Measurements from ENCODE around the gene DPP8. TPM values are rescaled to one million over a fixed set of nuclear protein-coding genes. Genes with fewer than 3 reads are reported as not detected.
"Not testable (repeated sequence)": the region's sequence is repeated elsewhere in the genome, so short reads cannot be mapped to it uniquely, and the experiment has no call there.

DPP8 gene
- 10 to 100 TPM; 29.5 to 29.8 TPM for total RNA-seq

DNA sequence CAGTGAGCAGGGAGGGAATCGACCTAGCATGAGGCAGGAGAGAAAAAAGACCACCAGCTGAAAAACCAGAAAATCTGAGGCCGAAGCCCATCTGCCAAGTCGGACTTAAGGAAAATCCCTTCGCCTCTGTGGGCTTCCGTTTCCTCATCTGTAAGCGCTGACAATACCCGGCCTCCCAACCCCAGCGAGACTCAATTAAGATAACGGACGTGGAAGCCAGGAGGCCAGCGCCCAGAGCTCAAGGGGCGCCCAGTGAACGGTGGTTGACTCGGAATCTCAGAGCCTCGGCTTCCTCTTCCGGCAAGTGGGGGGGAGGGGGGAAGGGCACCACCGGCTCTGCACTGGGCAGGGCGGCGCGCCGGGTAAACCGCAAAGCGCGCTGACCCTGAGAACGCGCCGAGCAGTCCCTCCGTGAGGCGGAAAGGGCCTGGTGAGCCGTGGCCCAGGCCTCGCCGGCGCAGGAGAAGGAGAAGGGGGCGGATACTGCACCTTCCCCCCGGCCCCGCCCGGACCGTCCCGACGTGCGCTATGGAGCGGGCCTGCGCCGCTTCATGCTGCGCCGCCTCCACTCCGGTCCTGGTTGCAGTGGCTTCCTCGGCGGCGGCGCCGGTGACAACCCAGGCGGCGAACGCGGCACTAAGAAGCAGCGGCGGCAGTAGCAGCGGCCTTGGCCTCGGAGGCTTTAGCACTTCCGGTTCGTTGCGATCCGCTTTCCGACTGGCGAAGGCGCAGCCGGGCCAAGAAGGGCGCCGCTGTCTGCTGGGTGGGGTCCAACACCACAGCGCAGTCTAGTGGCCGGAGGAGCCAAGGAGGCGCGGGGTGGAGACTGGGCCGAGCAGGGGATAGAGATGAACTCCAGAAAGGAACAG lies at the start of gene DPP8:
TSS of gene DPP8 (minus strand) at position 693 of the 869 bp plus-strand sequence. CDS start 5,136 bp downstream, outside the sequence.
- CTCF ChIA-PET = interaction anchor here (0.6 to 1.1 kb wide), 9 partner anchors 10 to 1445 kb away, joined by 3 to 5 read pairs (median 3); partner anchors contain the start of genes HACD3 and INTS14
- POLR2A ChIA-PET = interaction anchor here (0.6 to 1.0 kb wide), 16 partner anchors 8 to 1804 kb away, joined by 3 to 9 read pairs (median 4); partner anchors contain the start of genes PDCD7 and PPIB

DNA sequence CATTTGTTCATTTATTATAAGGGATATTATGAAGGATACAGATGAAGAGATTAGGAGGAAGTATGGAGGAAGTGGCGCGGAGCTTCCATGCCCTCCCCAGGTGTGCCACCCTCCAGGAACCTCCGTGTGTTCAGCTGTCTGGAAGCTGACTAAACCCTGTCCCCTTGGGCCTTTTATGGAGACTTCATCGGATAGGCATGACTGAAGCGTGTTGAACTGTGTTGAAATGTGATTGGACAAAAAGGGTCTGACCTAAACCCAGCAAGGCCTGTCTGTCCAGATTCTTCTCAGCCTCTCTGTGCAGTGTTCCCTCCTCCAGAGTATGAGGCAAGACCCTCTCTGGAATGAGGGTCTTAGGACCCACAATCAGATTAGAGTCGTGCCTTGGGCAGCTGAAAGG lies 44.4 kb upstream of the DPP8 start:
- ChIA-PET POLR2A (no interaction called here), CTCF (no interaction called here)

DNA sequence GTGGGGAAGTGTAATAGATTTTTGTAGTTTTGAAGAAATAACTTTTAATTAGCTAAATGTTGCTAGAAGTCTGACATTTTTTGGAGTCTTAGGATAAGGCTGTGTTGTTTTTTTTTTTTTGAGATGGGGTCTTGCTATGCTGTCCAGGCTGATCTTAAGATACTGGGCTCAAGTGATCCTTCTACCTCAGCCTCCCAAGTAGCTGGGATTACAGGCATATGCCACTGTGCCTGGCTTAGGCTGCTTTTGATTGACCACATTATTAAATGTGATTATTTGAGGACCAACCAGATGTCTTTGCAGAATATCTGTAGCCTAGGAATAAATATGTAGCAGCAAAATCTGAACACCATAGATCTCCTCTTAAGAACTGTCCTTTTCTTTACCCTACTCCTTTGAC lies 42.5 kb upstream of the DPP8 start:
- POLR2A ChIA-PET = no interaction called here

DNA sequence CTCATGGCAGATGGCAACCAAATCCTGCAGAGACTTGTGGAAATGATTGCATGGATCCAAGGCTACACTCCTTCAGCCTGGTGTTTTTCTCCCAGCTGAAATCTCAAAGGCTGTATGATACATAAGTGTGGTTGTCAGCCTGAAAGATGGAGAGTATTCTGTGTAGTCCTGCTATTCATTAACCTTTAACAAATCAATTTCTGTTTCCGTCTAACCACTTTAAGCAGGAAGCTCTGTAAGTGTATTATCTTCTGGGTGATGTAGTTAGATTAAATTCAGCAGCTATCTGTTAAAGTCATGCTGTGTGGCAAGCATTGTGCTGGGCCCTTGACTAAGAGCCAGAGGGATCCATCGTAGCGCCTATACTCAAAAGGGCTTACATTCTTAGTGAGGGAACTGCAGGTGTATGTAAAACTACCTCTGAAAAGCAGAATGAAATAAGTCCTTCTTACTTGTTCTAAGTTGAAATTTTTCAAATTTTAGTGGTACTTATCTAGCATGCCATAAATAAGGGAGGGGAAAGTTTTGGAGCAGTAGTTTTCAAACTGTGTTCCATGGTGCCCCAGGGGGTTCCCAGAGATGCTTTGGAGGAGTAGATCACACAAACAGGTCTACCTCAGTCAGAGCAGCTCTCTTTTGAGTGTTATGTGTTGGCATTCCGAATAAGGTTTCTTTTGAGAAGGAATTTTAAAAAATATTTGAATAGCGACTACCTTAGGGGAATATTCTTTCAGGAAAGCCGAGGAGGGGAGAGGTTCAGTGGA lies 41.7 kb upstream of the DPP8 start:
- ChIA-PET CTCF (interaction anchor here (0.5 to 1.2 kb wide), 2 partner anchors 189 to 366 kb away, joined by 3 to 5 read pairs; no protein-coding TSS in a partner anchor), POLR2A (no interaction called here)

More for the DNA sequence above, 42.5 kb upstream of the DPP8 start:
- CTCF ChIA-PET = interaction anchor here (1.2 kb wide), 1 partner anchor 365 kb away, joined by 5 read pairs; no protein-coding TSS in a partner anchor

DNA sequence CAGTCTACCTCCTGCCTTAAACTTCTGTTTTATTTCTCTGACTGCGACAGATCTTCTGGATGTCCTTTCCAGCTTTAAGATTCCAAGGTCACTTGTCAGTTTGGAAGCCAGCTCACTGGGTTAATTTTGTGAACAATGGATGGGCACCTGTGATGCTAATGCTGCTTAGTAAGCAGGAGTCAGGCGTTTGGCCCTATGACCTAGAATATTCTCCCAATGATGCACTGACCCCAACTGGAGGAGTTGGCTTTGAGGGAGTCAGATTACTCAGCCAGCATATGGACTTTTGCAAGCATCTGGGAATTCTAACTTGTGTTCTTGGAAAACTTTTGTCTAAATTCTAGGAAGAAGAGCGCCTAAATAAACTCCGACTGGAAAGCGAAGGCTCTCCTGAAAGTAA lies 40.8 kb upstream of the DPP8 start:
- CTCF ChIA-PET = no interaction called here
- POLR2A ChIA-PET = no interaction called here

DNA sequence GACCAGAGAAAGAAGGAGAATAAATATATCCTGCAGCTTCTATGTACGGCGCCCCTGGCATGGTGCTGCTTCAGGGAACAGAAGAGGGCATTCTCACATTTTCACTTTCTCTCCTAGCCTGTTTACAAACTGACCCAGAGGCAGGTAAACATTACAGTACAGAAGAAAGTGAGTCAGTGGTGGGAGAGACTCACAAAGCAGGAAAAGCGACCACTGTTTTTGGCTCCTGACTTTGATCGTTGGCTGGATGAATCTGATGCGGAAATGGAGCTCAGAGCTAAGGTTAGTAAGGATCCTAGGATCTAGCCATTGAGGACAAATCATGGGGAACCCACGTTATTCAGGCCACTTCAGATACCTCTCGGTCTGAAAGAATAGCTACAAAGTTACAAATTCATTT lies 39.1 kb upstream of the DPP8 start:
- POLR2A ChIA-PET = no interaction called here
- CTCF ChIA-PET = no interaction called here

DNA sequence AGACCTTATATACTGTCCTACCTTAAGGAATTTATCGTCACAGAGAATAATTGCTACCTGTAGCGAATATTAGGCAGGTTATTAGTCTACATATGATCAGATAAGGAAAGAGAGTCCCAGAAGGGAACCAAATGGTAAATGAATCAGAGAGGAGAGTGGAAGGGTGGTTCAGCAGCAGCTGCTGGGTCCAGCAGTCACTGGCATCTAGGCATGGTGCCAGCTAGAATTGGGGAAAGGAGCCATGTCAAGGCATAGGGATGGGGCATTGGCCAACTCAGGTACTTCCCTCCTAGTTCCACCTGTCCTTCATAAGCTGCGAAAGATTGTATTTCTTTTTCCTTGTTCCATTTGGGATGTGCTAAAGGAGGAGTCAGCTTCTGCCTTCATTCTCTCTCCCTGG lies 36.2 kb upstream of the DPP8 start:
- CTCF ChIA-PET = no interaction called here
- POLR2A ChIA-PET = no interaction called here

DNA sequence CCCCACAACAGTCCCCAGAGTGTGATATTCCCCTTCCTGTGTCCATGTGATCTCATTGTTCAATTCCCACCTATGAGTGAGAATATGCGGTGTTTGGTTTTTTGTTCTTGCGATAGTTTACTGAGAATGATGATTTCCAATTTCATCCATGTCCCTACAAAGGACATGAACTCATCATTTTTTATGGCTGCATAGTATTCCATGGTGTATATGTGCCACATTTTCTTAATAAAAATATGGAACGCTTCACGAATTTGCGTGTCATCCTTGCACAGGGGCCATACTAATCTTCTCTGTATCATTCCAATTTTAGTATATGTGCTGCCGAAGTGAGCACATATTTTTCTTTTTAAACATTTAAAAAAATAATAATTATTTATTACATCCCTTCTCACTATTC lies 35.4 kb upstream of the DPP8 start:
- CTCF ChIA-PET, POLR2A ChIA-PET: not testable (repeated sequence)

DNA sequence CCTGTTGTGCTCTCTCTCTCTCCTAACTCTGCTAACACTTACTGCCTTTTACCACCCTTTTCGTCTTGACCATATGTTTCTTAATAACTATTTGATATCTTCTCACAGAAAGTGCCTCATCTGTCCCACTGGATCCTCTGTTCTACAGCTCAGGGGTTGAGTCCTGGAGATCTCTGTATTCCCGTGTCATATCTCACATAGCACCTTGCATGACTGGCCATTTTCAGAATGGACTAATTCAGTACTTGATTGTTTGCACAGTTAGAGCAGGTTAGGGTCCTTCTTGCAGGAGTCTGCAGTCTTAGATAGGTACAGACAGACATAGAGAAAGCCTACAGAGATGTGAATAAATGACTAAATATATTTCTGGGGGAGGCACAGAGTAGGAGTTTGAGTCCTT lies 33.7 kb upstream of the DPP8 start:
- ChIA-PET CTCF (no interaction called here), POLR2A (no interaction called here)

DNA sequence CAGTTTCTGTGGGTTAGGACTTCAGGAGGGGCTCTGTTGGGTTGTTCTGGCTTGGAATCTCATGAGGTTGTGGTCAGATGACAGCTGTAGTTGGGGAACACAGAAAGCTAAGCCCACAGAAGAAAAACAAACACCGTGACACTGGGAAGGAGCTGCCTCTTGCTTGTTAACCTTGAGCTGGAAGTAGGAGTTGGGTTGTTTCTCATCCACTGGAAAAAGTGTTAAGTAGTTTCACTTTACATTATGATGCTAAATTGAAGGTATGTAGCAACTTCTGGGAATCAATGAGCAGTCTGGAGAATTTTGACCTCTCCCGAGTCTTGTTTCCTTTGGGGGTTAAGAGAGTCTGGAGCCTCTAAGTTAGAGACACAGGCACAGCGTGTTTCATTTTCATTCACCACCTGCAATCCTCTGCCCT lies 33.2 kb upstream of the DPP8 start:
- POLR2A ChIA-PET = no interaction called here

DNA sequence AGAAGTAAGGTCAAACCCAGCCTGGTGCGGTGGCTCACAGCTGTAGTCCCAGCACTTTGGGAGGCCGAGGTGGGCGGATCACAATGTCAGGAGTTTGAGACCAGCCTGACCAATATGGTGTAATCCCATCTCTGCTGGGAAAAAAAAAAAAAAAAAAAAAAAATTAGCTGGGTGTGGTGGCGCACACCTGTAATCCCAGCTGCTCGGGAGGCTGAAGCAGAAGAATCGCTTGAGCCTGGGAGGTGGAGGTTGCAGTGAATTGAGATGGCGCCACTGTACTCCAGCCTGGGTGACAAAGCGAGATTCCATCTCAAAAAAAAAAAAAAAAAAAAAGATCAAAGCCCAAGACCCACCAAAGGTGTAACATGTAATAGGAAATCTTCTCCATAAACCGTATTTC lies 31.8 kb upstream of the DPP8 start:
- CTCF ChIA-PET = interaction anchor here (0.6 kb wide), 1 partner anchor 230 kb away, joined by 4 read pairs; no protein-coding TSS in a partner anchor
- POLR2A ChIA-PET = not testable (repeated sequence)

More for the DNA sequence above, 33.2 kb upstream of the DPP8 start:
- CTCF ChIA-PET = no interaction called here

DNA sequence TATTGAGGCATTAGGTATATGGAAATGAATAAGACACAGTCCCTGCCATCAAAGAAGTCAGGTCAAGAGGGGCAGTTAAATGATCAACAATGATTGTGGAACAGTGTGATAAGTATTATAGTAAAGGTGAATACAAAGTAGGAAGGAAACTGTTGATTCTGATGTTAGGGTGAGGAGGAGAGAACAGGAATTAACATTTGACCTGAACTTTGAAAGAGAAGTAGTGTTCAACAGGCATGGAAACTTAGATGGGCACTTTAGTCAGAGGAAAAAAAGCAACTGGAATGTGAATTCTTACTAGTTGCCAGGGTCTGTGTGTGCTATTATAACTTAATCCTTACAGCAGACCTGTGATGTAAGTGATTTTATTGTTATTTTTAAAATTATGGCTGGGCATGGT lies 30.4 kb upstream of the DPP8 start:
- CTCF ChIA-PET = no interaction called here
- POLR2A ChIA-PET = no interaction called here

DNA sequence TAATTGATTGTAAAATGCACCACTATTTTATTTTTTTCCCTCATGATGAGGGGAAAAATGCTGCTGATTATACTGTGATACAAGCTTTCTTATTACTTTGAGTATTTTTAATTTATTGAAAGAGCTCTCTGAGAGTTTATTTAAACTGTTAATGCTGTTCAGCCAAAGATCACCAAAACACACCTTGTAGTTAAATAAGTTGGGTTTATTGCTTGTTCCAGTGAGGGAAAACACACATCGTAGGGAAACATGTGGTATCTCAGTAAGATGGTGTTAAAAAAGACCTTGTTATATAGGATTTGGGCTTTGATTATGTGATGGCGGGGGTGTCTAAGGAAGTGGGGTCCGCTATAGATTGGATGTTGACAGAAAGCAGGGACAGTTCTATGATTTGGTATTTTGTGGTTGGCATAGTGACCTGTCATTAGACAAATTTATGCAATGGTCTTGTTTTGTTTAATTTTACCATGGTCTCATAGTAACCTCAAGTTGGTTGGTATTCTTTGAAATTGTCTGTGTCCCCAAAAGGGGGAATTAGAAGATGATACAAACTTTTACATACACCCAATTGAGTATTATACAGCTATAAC lies 23.8 kb upstream of the DPP8 start:
- POLR2A ChIA-PET = no interaction called here
- CTCF ChIA-PET = interaction anchor here (0.6 kb wide), 1 partner anchor 29 kb away, joined by 4 read pairs; no protein-coding TSS in a partner anchor

DNA sequence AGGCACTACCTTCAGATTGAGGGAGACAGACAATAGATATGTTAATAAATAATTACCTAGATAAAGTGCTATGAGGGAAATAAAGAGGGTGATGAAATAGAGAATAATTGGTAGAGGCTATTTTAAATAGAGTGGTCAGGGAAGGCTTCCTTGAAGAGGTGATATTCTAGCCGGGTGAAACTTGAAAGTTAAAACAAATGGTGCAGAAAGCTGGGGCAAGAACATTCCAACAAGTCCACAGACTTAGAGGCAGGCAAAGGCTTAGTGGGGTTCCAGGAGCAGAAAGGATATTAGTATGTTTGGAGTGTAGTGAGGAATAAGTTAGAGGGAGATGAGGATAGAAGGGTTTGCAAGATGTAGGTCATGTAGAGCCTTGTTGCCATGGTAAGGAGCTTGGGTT lies 22.8 kb upstream of the DPP8 start:
- ChIA-PET CTCF (no interaction called here), POLR2A (no interaction called here)

DNA sequence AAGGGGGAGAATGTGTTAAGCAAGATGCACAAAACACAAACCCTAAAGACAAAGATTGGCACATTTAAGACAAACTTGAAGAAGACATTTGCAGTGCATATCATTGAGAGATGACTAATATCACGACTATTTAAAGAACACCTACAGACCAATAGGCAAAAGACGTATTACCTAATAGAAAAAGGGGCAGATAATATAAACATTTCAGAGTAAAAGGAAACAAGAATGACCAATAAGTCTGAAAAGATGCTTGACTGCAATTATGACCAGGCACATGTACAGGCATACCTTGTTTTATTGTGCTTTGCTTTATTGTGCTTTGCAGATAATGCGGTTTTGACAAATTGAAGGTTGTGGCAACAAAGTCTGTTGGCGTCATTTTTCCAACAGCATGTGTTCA lies 17.7 kb upstream of the DPP8 start:
- POLR2A ChIA-PET = no interaction called here
- CTCF ChIA-PET = no interaction called here

DNA sequence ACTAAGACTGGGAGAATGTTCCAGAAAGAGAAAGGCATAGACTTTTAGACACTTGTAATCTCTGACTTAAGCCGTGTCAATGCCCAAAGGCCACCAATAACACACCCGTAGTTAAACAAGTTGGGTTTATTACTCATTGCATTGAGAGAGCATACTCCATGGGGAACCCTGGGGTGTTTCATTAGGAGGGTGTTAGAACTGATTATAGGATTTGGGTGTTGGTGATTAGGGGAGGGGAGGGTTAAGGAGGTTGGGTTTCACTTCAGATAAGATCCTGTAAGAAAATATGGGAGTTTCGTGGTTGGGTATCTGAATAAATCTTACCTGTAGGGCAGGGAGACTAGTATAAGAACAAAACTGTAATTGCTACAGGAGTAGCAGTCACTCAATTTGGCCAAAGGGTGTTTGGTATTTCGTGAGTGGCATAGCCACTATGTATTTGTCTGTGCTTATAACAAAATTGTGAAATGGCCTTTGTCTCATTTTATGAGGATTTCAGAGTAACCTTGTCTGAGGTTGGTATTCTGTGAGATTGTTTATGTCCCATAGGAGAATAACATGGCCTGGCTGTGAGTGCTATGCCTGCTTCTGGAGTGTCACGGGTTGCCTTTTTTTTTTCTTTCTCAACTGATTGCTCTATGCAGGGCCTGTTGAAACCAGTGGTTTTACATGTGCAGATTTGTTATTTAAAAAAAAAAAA lies 15.7 kb upstream of the DPP8 start:
- ChIA-PET CTCF (interaction anchor here (0.7 kb wide), 1 partner anchor 296 kb away, joined by 4 read pairs; no protein-coding TSS in a partner anchor), POLR2A (interaction anchor here (0.7 kb wide), 1 partner anchor 38 kb away, joined by 6 read pairs; no protein-coding TSS in a partner anchor)

DNA sequence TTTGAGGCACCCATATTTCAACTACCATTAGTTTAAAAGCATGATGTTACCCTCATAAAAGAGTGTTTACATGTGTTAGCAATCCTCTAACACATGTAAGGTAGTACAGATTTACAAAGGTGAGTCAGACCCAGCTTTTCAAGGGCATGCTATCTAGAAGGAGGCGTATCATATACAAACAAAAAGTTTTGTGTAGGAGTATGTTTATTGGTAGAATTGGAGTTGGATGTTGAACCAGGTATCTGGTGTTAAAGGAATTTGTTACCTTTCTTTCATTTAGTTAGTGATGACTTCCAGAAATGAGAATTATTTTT lies 15.2 kb upstream of the DPP8 start:
- ChIA-PET POLR2A (interaction anchor here (0.7 kb wide), 1 partner anchor 38 kb away, joined by 6 read pairs; no protein-coding TSS in a partner anchor), CTCF (interaction anchor here (0.7 kb wide), 1 partner anchor 296 kb away, joined by 4 read pairs; no protein-coding TSS in a partner anchor)

DNA sequence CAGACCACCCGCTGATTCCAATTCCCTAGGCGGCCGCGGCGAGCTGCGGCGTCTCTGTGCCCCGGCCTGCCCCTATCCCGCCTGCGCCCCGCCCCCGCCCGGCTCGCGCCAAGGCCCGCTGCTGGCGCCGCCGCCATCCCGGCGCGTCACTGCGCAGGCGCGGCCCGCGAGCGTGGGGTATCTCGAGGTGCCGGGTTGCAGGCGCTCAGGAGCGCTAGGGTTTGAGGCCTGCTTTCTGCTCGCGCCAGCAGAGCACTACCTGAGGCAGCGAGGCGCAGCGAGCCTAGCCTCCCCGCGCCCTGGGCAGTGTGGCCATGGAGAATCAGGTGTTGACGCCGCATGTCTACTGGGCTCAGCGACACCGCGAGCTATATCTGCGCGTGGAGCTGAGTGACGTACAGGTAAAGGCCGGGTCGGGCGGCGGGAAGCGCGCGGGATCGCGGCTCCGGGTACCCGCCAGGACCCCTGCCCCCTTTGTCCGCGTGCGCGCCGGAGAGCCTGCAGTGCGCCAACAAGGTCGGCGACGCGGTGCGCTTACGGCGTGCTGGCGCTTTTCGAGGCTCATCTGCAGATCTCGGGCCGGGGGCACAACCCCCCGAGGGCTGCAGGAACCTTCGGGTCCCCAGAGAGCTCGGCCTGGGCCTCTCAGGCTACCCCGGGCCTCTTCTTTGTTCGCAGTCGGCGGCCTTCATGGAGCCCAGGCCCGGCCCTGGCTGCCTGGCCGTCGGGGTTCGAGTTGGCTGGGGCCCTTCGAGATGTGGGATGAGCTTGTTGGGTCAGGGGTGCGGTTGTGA lies 13.0 kb upstream of the DPP8 start, which contains the start of gene HACD3:
TSS of gene HACD3 (plus strand) at position 146 of the 794 bp plus-strand sequence. CDS start at position 315, 169 bp downstream.
- ChIA-PET CTCF (interaction anchor here (0.9 to 1.6 kb wide), 2 partner anchors 13 to 327 kb away, joined by 4 to 5 read pairs; partner anchors contain the start of gene DPP8), POLR2A (interaction anchor here (0.6 to 1.5 kb wide), 8 partner anchors 12 to 547 kb away, joined by 3 to 9 read pairs (median 4); partner anchors contain the start of gene INTS14)
